Left renal pelvis (tissue), 4 donors: ENCODE measurements around the gene GSTM3. TPM values are rescaled to one million over a fixed set of nuclear protein-coding genes. Genes with fewer than 3 reads are reported as not detected.
"Not testable (repeated sequence)": the region's sequence is repeated elsewhere in the genome, so short reads cannot be mapped to it uniquely, and the experiment has no call there.

Source experiments
- DNase-seq, 4 donors: peaks; one replicate each; pipeline ENCODE4 v3.0.0-alpha.2; 2013; ENCODE audit warnings: low read depth in 4 of 4, low spot score in 3 of 4
- polyA plus RNA-seq, 4 donors: library from polyadenylated mRNA; unstranded; fragments of 120-200 nt; gene quantifications; one replicate each; pipeline ENCODE4 v1.2.1, GENCODE V29; 2013; ENCODE audit not compliant: insufficient read length in 4 of 4

The GSTM3 gene
- polyA plus RNA-seq, 4 donors: 105 to 269 (median 250) TPM

GRCh38 chr1:109708949-109709348 is 31.9 kb downstream of the GSTM3 start:
- not testable (repeated sequence) for DNase-seq

GRCh38 chr1:109705411-109705810 is 35.4 kb downstream of the GSTM3 start:
- no peak for DNase-seq

- no peak for DNase-seq
Observed at GRCh38 chr1:109704173-109704572, 36.7 kb downstream of the GSTM3 start.

DNA sequence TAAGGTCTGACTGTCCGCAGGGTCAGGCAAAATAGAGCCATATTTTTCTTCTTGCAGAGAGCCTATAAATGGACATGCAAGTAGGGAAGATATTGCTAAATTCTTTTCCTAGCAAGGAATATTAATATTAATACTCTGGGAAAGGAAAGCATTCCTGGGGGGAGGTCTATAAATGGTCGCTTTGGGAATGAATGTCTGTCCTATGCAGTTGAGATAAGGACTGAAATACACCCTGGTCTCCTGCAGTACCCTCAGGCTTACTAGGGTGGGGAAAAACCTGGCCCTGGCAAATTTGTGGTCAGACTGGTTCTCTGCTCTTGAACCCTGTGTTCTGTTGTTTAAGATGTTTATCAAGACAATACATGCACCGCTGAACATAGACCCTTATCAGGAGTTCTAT is 37.9 kb downstream of the GSTM3 start:
- not testable (repeated sequence) for DNase-seq

DNA sequence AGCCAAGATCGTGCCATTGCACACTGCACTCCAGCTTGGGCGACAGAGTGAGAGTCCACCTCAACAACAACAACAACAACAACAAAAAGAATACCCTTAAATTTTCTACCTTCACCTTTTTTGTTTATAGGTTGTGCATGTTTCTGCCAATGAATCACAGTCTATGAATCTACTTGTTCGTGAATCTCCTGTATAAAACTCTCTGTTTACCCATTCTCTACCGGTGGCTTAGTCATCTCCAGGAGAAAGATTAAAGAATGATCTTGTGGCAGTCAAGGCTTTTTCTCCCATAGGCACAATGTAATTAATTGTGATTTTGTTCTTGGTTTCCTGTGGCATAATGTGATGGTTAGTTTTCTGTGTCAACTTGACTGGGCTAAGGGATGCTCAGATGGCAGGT is 43.0 kb downstream of the GSTM3 start:
- not testable (repeated sequence) for DNase-seq

GRCh38 chr1:109697066-109697465 is 43.8 kb downstream of the GSTM3 start:
- no peak for DNase-seq

- DNase-seq: not testable (repeated sequence)
Observed at GRCh38 chr1:109695138-109695537, 45.7 kb downstream of the GSTM3 start.

DNA sequence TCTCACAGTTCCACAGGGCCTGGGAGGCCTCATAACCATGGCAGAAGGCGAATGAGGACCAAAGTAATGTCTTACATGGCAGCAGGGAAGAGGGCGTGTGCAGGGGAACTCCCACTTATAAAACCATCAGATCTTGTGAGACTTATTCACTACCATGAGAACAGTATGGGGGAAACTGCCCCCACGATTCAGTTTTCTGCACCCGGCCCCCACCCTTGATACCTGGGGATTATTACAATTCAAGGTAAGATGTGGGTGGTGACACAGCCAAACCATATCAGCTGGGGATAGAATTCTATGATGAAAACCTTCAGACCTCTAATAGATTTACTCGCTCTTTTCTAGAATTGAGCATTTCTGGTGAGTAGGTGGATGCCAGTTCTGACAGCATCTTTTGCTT is 46.4 kb downstream of the GSTM3 start:
- DNase-seq: not testable (repeated sequence)

DNA sequence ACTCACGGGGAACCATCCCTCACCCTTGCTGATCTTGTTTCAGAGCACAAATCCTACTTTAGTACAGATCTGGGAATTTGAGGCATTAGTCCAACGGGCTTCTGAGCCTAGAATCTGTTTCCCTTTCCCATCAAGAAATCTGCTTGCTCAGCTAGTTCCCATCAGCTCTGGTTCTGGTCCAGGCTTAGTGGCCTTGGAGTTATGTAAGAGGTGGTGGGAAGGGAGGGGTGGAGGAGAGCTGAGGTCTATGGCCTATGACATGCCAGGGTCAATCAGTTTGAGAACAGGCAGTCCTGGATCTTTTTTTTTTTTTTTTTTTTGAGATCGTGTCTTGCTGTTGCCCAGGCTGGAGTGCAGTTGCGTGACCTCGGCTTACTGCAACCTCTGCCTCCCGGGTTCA is 49.1 kb downstream of the GSTM3 start:
- no peak for DNase-seq

GRCh38 chr1:109689844-109690405 is 50.9 kb downstream of the GSTM3 start:
- DNase-seq: no peak

DNA sequence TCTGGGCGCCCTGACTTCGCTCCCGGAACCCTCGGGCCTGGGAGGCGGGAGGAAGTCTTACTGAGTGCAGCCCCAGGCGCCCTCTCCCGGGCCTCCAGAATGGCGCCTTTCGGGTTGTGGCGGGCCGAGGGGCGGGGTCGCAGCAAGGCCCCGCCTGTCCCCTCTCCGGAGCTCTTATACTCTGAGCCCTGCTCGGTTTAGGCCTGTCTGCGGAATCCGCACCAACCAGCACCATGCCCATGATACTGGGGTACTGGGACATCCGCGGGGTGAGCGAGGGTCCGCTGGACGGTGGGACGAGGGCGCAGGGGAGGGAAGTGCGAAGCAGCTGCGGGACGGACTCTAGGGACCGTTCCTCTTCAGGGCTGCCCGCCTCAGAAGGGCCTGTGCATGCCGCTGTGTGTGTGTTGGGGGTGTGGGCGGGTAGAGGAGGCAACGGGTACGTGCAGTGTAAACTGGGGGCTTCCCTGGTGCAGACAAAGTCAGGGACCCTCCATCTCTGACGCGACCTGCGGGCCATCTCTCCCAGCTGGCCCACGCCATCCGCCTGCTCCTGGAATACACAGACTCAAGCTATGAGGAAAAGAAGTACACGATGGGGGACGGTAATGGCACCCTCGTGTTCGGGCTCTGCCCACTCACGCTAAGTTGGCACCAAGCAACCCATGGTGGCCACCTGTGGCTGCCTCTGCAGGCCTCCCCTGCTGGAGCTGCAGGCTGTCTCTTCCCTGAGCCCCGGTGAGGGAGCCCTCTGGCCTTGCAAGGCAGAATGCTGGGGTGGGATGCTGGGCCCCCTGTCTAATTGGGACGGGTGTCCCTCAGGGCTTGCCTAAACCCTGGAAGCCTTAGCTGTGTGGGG is 53.0 kb downstream of the GSTM3 start, which contains the start of gene GSTM1:
Gene GSTM1 (plus strand): TSS at position 177 of the 859 bp plus-strand sequence. CDS start 57 bp downstream, at position 234.
- no peak for DNase-seq

GRCh38 chr1:109687109-109687508 is 53.7 kb downstream of the GSTM3 start:
- not testable (repeated sequence) for DNase-seq

GRCh38 chr1:109685890-109686289 is 54.9 kb downstream of the GSTM3 start:
- not testable (repeated sequence) for DNase-seq

DNA sequence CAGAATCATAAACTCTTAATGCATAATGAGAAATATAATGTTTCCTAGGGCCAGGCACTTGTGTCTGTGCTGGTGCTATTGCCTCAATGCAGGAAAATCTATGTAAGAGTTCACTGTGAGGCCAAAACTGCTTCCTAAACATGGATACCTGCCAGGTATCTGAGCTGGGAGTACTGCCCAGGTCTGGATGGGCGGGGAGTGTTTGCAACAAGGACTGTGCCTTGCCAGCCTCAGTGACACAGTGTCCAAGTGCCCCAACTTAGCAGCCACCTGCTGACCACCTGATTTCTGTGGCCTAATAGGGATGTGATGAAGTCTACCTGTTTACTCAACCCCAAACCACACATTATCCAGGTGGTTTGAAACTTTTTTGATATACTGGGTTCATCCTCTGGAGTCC is 55.4 kb downstream of the GSTM3 start:
- DNase-seq: not testable (repeated sequence)

- not testable (repeated sequence) for DNase-seq
Observed at GRCh38 chr1:109684777-109685176, 56.1 kb downstream of the GSTM3 start.

Other genes starting within 250 kb of the GSTM3 start
- gene CYB561D1, start 246.9 kb downstream of the GSTM3 start, polyA plus RNA-seq: 1 to 10 TPM; 6.1 to 9.7 (median 8.2) TPM
- 1 to 10 TPM; 8.0 to 9.2 (median 8.7) TPM for gene AMIGO1, start 231.3 kb downstream of the GSTM3 start, polyA plus RNA-seq
- 1 to 10 TPM in 2 of 4 donors, under 1 TPM in 2; 0.23 to 1.7 (median 0.76) TPM for gene GPR61, start 201.2 kb downstream of the GSTM3 start, polyA plus RNA-seq
- 10 to 100 TPM; 10.9 to 15.4 (median 12.7) TPM for gene GNAI3, start 192.4 kb downstream of the GSTM3 start, polyA plus RNA-seq
- not detected for gene GNAT2, start 121.4 kb downstream of the GSTM3 start, polyA plus RNA-seq
- gene AMPD2, start 121.2 kb downstream of the GSTM3 start, polyA plus RNA-seq: 10 to 100 TPM; 40.7 to 62.4 (median 53.7) TPM
- gene GSTM4, start 84.9 kb downstream of the GSTM3 start, polyA plus RNA-seq: 10 to 100 TPM; 30.7 to 70.5 (median 57.7) TPM
- gene GSTM2, start 73.0 kb downstream of the GSTM3 start, polyA plus RNA-seq: 100 to 1,000 TPM; 172 to 269 (median 243) TPM
- 100 to 1,000 TPM in 1 of 4 donors, 1 to 10 TPM in 3; 1.6 to 112 (median 3.3) TPM for gene GSTM1, start 53.2 kb downstream of the GSTM3 start, polyA plus RNA-seq
- gene GSTM5, start 28.8 kb downstream of the GSTM3 start, polyA plus RNA-seq: 10 to 100 TPM; 36.1 to 67.9 (median 53.6) TPM
- gene EPS8L3, start 22.9 kb upstream of the GSTM3 start, polyA plus RNA-seq: under 1 TPM in 3 of 4 donors, not detected in 1; 0.46 to 0.83 (median 0.69) TPM
- 10 to 100 TPM in 1 of 4 donors, 1 to 10 TPM in 3; 7.5 to 28.9 (median 8.8) TPM for gene CSF1, start 169.8 kb upstream of the GSTM3 start, polyA plus RNA-seq
- 100 to 1,000 TPM in 3 of 4 donors, 10 to 100 TPM in 1; 83.2 to 121 (median 111) TPM for gene AHCYL1, start 243.7 kb upstream of the GSTM3 start, polyA plus RNA-seq